ENCODE measurements around the gene SRP9.
"Not testable (repeated sequence)": the region's sequence is repeated elsewhere in the genome, so short reads cannot be mapped to it uniquely, and the experiment has no call there.

Gene SRP9

GRCh38 chr1:225815090-225815489 is 37.5 kb downstream of the SRP9 start:
- DNase-seq (ENCODE audit: low read depth) = not testable (repeated sequence)

DNA sequence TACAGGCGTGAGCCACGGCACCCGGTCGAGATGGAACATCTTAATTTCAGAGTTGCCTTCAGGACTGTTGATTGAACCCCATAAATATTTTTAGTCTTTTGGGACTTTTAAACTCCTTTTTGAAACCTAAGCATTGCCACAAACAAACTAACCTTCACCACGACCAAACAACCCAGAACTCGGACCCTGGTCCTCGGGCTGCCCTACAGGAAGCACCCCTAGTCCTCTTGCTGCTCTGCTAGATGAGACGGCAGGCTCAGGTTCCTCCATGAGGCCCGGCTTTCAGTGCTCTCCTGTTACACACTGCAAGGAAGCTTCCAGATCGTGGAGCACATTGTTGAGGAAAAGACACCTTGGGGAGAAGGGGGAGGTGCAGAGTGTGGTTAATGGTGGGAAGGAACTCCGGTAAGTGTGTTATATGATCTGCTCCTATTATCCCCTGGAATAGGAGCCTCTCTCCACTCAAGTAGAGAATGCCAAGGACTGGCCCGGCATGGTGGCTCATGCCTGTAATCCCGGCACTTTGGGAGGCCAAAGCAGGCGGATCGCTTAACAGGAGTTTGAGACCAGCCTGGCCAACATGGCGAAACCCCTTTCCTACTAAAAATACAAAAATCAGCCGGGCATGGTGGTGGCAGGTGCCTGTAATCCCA is 38.0 kb downstream of the SRP9 start:
- no peak for DNase-seq (ENCODE audit: low read depth)

DNA sequence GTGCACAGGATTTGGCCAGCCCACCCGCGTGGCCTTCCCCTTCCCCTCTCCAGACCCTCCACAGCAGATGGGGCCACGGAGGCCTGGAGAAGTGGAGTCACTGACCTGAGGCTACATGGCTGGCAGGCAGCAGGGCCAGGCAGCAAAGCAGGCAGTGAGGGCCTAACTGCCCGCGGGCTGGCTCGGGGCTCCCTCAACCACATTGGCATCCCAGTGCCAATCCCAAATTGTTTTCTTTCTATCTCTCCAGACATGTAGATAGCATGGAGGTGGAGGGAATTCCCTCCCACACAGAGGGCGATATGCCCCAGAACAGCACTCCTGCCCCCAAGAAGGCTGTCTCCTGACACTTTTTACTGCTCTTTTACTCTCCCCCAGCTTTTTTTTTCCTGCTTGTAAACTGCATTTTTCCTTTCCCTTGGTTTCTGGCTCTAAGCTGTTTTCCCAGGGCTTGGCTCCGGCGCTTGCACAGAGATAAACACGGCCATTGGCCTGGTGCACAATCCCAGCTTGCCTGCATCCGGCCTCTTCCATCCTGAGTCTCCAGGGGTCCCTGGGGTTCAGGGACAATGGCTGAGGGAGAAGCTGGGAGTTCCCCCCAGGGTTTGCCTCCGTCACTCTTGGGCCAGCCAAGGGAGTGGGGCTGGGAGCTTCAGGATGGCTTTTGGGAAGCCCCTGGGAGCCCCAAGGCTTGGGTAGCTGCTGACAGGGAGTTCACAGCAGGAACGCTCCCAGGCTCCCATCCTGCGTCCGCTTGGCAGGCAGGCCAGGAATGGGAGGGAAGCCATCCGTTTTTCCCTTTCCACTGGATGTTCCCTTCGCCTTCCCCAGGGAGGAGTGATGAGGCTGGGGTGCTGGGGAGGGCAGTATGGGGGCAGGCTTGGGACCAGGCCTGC is 39.3 kb downstream of the SRP9 start:
- DNase-seq (ENCODE audit: low read depth) = no peak

DNA sequence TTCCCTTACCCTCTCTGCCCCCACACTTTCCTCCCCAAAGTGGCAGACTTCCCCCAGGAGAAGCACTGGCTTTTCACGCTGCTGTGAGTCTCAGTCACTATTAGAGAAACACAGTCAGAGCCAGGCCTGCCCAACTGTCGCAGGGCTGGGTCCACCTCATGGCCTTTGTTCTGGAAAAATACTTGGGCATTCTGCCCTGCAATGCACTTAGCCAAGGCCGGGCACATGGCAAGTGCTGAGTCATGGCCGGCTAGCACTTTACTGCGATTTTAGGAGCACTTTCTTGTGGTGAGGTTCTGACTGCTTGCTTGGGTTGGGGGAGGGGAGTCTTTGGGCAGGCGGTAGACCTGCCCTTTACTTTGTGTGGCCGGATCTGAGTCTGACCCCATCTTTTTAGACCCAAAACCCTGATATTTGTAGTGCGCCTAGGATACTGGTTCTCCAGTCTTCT is 40.0 kb downstream of the SRP9 start:
- no peak for DNase-seq (ENCODE audit: low read depth)

GRCh38 chr1:225818229-225818628 is 40.6 kb downstream of the SRP9 start:
- DNase-seq (ENCODE audit: low read depth) = no peak

DNA sequence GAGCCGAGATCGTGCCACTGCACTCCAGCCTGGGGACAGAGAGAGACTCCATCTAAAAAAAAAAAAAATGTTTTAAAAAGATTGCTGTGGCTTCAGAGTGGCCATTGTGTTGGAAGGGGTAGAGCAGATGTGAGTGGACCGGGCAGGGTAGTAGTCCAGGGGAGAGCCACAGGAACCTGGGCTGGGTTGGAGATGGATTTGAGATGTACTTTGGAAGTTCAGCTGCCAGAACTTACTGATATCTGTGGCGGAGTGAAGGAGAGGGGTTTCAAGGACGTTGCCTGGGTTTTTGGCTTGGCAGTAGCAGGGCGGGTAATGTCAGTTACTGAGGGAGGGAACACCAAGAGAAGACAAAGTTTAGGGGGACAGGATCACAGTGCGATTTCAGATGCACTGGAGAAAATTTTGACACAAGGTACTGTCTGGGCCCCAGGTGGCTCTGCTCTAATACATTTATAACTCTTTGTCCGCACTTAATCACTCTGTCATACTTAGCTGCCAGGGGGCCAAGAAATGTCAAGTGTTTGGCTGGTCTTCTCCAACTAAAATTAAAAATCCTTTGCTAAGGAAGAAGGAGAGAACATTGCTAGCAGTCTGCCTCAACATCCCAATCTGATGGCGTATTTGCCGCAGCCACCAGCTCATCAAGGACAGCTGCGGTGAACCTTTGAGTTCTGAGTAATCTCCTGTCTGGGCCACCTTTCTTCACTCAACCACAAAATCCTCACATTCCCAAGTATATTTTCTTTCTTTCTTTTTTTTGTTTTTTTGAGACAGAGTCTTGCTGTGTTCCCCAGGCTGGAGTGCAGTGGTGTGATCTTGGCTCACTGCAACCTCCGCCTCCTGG is 41.9 kb downstream of the SRP9 start:
- DNase-seq (ENCODE audit: low read depth) = no peak

GRCh38 chr1:225820522-225821120 is 43.0 kb downstream of the SRP9 start:
- no peak for DNase-seq (ENCODE audit: low read depth)

DNA sequence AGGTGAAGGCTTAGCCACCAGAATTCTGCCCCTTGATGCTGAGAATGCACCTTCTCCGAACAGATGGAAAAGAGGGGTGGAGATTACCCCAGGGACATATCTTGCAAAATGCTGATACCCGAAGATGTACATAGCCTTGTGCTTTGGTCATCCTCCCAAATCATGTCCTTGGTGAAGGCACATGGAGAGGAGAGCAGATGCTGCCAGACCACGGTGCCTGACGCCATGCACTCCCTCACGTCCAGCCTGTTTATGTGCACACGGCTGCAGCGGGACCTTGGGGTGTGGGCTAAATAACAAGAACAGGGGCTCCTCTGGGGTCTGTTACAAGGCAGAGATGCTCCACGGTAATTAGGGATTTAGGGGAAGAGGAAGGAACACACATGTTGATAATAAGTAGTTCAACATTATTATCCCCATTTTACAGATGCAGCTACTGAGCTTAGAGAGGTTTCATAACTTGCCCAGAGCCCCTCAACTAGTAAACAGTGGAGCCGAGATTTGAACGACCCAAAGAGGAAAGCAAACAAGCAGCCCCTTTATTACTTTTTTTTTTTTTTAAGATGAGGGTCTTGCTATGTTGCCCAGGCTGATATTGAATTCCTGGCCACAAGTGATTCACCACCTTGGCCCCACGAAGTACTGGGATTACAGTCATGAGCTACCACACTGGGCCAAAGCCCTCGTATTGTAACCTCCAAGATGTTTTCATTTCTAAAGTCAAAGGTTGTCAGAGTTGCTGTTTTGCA is 45.2 kb downstream of the SRP9 start:
- DNase-seq (ENCODE audit: low read depth) = no peak

GRCh38 chr1:225823811-225824261 is 46.2 kb downstream of the SRP9 start:
- no peak for DNase-seq (ENCODE audit: low read depth)

GRCh38 chr1:225824533-225824941 is 46.9 kb downstream of the SRP9 start:
- DNase-seq (ENCODE audit: low read depth) = no peak

- DNase-seq (ENCODE audit: low read depth) = no peak
Observed at GRCh38 chr1:225825078-225825477, 47.5 kb downstream of the SRP9 start.

DNA sequence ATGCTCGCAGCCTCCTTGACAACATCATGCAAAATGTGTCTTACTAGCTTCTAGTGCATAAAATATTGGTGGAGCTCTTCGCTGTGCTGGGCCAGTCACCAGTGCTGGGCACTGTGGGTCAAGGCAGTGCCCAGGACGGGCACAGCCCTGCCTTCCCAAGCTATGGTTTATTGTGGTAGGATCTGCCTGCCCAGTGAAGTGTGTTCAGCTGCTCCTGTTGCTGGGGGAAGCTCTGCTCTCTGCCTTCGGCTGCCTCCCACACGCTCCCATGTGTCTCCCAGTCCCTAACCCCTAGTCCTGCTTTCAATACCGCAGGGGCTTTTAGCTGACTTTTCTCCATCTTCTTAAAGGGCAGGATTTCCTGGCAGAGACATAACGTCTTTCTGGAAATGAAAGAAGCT is 48.0 kb downstream of the SRP9 start:
- no peak for DNase-seq (ENCODE audit: low read depth)

- no peak for DNase-seq (ENCODE audit: low read depth)
Observed at GRCh38 chr1:225827076-225827475, 49.5 kb downstream of the SRP9 start.

- DNase-seq (ENCODE audit: low read depth) = no peak
Observed at GRCh38 chr1:225828706-225829345, 51.2 kb downstream of the SRP9 start.

DNA sequence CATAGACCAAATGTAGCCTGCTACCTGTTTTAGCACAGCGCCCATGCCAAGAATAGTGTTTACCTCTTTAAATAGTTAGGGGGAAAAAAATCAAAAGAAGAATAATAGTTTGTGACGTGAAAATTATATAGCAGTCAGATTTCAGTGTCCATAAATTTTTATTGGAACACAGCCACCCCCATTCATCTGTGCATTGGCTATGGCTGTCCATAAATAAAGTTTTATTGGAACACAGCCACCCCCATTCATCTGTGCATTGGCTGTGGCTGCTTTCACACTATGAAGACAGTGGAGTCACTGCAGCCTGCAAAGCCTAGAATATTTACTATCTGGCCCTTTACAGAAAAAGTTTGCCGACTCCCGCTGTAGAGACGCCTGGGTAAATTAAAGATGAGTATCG is 53.2 kb downstream of the SRP9 start:
- DNase-seq (ENCODE audit: low read depth) = no peak

DNA sequence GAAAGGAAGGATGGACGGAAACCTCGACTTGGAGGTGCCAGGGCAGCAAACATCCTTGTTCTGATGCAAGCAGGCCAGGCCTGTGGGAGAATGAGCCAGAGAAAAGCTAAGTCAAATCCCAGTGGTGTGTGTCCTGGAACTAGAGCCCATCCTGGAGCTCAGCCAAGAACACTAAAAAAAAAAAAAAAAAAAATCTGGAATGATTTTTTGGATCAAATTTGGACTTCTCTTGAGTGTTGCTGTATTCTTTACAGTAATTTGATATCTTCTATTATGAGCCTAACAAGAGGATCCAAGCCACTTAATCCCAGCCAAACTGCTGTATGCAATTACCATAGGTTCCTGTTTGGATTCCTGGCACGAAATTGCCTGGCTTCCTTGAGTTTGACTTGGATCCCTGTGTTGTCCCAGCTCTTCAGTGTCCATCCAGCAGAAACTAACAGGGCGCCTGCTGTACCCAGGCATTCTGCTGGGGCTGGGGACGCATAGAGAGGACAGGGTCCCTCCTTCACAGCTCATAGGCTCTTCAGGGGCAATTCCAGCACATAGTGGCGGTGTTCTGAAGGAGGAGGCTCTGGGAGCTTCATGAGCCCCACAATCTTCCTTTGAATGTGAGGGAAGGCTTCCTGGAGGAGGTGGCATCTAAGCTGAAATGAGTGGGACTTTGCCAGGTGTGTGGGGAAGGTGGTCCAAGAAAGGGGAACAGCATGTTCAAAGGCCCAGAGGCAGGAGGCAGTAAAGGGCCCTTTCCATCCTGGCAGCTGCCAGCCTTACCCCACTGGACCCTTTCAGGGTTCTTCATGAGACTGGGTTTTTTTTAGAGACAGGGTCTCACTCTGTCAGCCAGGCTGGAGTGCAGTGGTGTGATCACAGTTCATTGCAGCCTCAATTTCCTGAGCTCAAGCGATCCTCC is 57.0 kb downstream of the SRP9 start:
- no peak for DNase-seq (ENCODE audit: low read depth)

DNA sequence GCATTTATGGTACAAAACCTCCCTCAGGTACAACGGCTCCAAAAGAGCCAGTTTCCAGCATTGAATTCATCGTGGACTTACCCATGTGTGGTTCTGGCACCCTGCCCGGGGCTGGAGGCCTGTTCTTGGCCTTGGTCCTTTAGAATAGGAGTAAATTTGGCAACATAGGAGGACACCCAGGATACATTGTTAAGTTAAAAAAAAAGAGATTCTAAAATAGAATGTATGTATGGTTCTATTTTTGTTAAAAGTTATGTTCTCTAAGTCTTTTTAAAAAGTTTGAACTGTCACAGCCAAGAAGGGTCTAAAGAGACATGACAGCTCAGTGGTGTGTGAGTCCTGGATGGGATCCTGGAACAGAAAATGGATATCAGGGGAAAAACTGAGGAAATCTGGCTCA is 58.2 kb downstream of the SRP9 start:
- no peak for DNase-seq (ENCODE audit: low read depth)

DNA sequence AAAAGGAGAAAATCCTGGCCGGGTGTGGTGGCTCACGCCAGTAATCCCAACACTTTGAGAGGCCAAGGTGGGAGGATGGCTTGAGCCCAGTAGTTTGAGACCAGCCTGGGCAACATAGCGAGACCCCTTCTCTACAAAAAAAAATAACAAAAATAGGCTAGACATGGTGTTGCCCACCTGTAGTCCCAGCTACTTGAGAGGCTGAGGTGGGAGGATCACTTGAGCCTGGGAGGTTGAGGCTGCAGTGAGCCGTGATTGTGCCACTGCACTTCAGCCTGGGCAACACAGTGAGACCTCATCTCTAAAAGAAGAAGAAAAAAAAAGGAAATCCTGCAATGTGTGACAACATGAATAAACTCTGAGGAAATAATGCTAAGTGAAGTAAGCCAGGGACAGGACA is 58.7 kb downstream of the SRP9 start:
- not testable (repeated sequence) for DNase-seq (ENCODE audit: low read depth)

- no peak for DNase-seq (ENCODE audit: low read depth)
Observed at GRCh38 chr1:225838793-225839192, 61.2 kb downstream of the SRP9 start.

All from activated T-cell treated with anti-CD3 and anti-CD28 coated beads for 1 hour (primary cell).